GM18507 (cell line): ENCODE measurements around the gene ARID1B.
"Not testable (repeated sequence)": the region's sequence is repeated elsewhere in the genome, so short reads cannot be mapped to it uniquely, and the experiment has no call there.

Source experiments
- DNase-seq: peaks from one replicate; pipeline ENCODE4 v3.0.0; 2011; ENCODE audit warnings: low read depth; ENCODE audit not compliant: insufficient read length; ENCODE audit errors: extremely low spot score
- FAIRE-seq: peaks from 2 replicates; lab custom pipeline; 2011; peaks lifted over from hg19 to GRCh38; lab: Jason Lieb, UNC

ARID1B gene

DNA sequence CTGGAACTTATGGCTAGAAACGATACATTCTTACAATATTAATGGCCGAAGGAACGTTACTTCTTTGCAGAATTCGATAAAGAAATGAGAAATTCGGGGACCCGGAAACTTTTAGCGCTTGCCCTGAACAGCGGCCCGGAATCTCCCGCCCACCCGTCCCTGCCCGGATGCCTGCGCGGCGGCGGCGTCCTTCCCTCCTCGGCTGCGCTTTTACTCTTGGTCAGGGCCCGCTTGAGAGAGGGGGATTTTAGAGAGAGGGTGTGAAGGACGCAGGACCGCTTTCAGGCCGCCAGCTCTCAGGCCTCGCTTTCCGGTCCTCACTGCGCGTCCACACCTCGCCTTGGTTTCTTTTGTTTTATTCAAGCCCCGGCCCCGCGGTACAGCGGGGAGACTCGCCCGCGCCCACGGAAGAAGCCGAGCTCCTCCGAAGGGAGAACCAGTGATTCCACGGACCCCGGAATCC, 243.7 kb downstream of the ARID1B start:
- no peak for FAIRE-seq
- DNase-seq: peak; percentile 54

DNA sequence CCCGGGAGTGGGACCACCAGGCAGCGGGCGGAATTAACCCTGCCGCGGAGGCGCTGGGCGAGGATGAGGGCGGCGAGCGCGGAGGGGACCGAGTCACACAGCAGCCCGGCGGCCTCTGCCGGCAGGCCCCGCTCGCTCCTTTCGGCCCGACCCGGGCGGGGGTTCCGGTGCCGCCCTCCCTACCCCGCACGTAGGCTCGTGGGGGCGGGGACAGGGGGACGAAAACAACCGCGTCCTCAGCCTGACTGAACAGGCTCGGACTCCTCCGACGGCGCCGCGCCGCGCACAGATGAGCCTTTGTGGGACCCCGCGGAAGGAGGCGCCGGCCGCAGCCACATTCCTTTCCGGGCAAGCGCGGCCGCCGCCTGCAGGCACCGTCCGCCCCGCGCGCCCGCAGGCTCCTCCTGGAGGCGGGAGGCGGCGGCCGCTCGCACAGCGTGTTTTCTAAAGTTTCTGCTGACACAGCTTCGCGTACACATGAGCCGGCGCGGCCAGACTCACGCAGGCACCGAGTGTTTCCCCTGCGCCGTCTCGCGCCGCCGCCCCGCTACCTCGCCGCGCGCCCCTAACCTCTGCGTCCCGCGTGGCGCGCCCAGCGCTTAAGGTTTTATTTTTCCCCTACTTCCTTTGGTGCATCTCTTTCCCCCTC, 244.3 kb downstream of the ARID1B start:
- FAIRE-seq (peak; percentile 89), DNase-seq (peak; percentile 67)

DNA sequence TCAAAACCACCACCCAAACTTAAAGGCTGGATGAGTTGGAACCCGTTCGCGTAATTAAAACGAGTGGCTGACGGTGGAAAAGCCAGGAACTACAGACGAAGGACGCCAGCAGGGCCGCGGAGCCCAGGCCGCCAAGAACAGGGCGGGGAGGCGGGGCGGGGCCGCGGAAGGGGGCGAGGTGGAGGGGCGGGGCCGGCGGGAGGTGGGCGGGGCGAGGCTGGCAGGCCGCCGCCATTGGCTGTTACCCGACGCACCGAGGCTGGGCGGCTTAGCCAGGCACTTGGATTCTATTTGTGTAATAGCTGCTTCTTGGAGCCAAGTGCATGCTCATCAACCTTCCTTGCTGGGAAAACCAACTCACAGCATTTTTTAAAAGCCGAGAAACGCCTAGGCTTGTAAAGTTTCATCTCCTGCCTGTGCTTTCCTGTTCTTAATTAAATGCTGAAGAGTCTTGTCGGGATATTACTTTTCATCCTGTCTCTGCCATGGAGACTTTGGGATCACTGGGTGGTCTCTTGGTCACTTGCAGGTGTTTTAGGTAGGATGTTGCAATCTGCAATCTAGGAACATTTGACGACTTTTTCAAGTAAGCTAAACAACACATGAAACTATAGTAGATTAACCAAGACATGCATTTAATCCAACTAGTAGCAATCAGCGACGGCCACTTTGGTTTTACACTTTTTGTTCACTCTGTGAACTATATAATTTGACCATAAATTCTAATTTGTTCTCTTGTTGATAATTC, 245.0 kb downstream of the ARID1B start:
- DNase-seq: peak; percentile 83
- FAIRE-seq: peak; percentile 62

DNA sequence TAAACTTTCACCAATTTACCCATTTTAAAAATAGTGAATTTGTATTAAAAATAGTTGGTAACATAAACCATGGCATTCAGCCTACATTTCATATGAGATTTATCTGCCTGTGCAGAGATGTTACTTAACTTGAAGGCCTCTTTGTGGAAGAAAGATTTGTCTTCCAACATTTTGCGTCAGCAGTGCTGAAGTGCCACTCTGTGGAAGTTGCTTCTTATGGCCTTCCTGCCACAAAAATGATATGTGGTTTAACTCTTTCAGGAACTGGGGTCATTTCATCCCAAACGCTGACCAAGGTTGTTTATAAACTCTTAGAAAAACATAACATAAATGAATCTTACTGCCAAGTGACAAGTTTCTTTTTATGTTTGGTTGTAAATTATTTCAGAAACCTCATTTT, 246.8 kb downstream of the ARID1B start:
- FAIRE-seq (no peak), DNase-seq (no peak)

DNA sequence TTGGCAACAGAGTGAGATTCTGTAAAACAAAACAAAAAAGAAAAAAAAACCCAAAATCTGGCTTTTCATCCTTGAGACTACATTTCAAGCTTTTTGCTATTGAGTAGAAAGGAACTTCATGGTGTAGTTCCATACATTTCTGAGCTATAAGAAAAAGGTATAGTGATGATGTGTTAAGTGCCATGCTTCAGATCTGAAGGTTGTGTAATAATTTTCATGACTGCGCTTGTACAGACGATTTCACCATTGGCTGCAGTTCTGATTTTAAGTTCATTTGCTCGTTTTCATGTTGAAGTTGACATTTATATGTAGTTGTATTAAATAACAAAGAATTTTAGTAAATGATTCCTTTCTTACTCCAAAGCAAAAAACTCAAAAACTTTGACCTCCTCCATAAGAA, 247.6 kb downstream of the ARID1B start:
- DNase-seq (no peak), FAIRE-seq (no peak)

DNA sequence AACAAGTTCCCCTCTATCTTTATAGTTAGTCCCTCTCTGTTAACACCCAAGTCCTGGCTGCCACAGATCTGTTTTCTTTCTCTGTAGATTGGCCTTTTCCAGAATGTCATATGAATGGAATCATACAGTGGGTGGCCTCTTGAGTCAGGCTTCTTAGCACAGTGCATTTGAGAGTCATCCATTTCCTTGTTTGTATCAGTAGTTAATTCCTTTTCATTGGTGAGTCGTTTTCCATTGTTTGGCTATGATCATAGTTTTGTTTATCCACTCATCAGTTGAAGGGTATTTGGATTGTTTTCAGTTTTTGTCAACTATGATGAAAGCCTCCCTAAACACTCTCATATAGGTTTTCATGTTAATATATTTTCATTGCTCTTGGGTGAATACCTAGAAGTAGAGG, 248.3 kb downstream of the ARID1B start:
- FAIRE-seq: no peak
- DNase-seq: no peak

DNA sequence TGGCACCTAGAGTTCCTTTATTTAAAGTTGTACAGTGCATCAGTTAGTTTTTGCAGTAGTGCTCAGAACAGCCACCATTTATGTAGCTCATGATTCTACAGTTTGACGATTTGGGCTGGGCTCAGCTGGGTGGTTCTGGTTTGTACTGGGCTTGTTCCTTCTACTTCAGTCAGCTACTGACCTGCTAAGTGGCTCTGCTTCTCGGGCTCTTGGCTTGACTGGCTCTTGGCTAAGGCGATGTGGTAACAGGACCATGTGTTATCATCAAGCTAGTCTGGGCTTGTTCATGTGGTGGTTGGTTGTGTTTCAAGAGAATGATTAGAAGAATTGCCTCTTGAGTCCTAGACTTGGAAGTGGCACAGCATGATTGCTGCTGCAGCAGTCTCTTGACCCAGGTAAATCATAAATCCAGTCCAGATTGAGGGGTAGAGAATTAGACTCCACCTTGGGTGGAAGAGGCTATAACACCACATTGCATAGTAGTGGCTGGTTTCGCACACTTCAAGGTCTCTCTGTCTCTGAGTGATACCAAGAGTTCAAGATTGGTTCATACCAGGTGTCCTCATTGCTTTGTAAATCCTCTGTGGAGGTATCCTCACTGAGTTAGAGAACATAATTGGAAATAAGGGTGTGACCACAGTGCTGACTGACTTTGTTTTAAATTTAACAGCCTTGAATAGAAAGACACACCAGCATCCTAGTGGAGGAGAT, 253.0 kb downstream of the ARID1B start:
- peak; percentile 78 for FAIRE-seq

DNA sequence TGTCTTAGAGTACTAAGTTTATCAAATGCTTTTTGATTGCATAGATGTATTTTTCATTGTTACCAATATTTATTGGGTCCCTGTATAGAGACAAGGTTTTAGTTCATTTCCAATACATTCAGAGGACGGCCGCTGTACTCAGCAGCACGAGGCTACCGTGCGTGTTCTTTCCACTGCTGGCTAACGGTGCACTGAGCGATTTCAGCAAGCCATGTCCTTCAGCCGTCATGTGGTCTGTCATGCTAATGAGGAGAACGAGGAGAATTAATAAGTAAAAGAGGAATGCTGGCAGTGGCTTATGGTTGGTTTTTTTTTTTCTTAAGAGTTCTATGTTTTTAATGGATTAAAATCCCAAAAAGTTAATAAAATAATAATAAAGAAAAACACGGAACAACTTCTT, 253.6 kb downstream of the ARID1B start:
- FAIRE-seq (no peak), DNase-seq (no peak)

More for the DNA sequence above, 253.0 kb downstream of the ARID1B start:
- DNase-seq: no peak

DNA sequence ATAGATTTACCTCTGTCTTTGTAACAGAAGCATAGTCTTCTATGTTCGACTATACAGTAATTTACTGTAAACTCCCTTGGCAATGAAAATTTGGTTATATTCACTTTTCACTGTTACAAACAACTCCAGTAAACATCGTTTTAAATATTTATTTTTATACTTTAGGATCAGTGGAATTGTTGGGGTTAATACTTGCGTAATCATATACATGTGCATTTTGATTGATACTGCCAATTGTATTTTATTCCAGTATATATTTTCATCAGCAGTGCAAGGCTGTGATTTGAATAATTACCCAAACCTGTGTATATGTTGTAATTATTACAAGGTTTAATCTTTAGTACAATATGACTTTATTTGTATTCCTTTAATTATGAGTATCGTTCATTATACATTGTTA, 255.7 kb downstream of the ARID1B start:
- DNase-seq (no peak), FAIRE-seq (no peak)

DNA sequence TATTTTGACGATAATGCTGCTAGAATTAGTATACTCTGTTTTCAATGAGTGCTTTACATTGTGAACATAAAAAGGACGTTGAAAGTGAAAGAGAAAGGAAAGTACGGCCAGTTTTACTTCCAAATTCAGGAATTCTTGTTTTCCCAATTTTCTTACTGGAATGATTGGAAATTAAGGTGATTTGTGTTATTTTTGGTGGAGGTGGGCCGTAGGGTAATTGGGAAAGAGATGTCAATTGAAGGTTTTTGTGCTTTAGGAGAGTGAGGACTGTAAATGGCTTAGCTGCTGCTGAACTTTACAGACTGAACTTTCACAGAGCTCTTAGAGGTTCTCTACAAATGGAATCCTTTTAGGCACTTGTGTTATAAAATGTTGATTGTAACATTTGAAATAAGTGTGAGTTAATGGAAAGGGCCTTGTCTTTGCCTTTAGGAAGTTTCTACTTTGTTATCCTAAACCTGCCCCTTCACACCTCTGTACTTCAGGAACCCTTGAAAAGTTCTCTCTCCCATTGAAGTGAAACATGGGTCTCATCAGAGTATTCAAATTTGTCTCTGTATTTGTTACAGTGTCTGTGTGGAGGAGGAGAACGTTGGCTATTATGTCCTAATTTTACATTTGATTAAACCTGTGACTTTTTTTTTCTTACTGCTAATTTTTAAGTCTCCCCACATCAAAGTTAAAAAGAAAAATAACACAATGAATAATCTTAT, 256.4 kb downstream of the ARID1B start:
- FAIRE-seq (peak; percentile 51), DNase-seq (no peak)

DNA sequence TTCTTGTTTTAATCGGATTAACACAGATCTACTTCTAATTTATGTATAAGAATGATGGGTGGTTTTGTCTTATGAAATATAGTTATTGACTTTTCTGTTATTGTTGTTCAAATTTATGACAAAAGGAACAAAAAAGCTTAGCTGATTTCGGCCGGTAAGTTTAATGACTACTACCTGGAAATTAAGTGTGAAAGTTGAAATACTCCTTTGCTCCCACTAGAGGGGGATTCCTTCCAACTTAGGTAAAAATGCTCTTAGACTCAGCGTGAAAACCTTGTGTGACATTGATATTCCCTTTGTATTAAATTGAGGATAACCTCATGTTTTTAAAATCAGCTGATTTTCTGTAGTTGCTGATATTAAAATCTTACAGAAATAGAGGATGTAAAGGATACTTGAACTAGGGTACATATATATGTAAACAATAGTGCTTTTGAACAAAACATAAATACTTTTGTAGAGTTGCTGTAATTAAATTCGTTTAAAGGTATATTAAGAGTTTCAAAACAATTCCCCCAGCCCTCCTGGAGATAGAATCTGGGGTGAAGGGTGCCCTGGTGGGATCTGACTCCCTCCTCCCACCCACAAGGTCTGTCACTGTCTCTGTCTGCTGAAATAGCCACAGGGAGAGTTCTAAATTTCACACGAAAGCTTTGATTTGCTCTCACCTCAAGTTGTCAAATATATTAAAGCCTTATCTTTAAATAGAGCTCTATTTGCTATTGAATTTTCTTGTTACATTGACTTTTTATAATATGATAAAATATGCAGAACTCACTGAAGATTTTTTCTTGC, 257.5 kb downstream of the ARID1B start:
- FAIRE-seq: peak; percentile 66
- DNase-seq: no peak

DNA sequence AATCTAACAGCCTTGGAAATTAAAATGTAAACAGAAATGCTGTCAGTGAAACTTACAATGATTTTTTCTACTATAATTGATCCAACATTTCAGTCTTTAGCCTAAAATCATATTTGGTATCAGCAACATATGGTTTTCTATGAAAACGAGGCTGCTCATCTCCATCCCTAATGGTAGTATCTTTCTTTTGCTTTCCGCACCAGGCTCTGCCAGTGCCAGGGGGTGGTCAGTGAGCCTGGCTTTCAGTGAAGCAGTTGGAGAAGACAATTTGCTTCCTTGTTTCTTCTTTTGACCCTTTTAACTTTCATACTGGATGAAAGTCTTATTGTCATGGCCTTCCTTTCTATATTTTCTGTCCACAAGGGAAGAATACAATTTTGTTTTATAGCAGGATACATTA, 258.4 kb downstream of the ARID1B start:
- FAIRE-seq (no peak), DNase-seq (no peak)

DNA sequence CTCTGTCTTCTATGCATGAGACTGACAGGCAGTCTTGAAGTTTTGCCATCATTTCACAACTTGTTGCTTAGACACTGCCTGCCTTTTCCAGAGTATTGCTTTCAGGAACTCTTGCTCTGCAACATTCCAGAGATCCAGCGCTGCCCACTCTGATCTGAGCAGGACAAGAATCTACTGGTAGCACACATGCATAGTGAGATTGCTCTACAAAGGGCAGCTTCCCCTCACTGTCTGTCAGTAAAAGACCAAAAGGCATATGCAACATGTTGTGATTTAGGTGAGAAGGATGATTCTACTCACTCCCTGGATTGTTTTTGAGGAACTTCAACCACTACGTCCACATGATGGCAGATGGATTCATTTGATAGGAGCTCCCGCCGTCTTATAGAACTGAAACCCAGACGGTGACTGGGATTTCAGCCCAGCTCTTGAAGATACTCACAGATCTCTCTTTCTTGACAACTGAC, 259.1 kb downstream of the ARID1B start:
- no peak for DNase-seq
- no peak for FAIRE-seq

DNA sequence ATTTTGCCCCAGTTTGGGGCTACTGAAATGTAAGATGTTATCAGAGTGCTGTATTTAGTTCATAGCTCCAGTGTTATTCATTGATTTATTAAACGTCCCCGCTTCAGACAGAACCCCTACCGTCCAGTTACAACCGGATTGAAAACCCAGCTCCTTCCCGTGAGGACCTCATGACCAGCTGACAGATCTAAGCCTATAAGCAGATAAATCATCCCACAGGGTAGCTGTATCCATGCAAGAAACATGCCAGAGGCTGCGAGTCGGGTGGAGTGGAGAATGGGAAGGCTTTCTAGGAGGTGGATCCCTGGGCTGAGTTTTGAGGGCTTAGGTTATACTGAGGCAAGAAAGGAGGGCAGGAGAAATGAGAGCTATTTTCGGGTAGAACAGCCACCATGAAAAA, 260.0 kb downstream of the ARID1B start:
- DNase-seq: no peak
- no peak for FAIRE-seq

DNA sequence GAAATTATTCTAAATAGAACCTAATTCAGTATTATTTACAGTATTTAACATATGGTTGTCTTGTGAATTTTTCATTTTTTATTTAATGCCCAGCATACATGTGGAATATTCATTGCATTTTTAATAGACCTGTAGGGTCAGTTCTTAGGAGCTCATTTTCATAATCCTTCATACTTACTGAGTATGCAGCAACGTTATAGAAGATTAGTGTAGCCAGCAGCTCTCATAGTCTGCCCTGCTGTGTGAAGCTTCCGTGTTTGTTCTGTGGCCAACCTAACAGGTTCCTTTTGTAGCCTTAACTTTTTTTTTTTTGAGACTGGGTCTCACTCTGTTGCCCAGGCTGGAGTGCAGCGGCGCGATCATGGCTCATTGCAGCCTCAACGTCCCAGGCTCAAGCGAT, 261.4 kb downstream of the ARID1B start:
- FAIRE-seq: no peak

DNA sequence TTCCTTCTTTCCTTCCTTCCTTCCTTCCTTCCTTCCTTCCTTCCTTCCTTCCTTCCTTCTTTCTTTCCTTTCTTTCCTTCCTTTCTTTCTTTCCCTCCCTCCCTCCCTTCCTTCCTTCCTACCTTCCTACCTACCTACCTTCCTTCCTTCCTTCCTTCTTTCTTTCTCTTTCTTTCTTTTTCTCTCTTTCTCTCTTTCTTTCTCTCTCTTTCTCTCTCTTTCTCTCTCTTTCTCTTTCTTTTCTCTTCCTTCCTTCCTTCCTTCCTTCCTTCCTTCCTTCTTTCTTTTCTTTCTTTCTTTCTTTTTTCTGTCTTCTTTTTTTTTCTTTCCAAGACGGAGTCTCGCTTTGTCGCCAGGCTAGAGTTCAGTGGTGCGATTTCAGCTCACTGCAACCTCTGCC, 262.5 kb downstream of the ARID1B start:
- FAIRE-seq: not testable (repeated sequence)

More for the DNA sequence above, 261.4 kb downstream of the ARID1B start:
- DNase-seq: no peak

DNA sequence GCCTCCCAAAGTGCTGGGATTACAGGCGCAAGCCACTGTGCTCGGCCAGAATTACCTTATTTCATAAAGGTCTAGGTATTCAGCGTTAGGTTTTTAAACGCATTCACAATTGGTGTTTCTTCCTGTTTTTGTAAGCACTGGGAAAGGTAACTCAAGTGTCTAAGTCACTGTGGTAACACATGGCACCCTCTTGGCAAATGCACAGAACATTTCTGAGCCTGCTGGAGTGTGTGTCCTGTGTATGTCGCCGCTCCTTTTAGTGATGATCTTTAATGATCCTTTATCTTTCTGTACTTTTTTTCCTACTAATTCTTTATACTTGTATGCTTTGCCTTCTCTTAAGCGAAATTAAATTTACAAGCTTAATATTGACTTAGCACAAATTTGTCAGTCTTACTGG, 263.0 kb downstream of the ARID1B start:
- DNase-seq: no peak
- FAIRE-seq: no peak

More for the DNA sequence above, 262.5 kb downstream of the ARID1B start:
- not testable (repeated sequence) for DNase-seq

DNA sequence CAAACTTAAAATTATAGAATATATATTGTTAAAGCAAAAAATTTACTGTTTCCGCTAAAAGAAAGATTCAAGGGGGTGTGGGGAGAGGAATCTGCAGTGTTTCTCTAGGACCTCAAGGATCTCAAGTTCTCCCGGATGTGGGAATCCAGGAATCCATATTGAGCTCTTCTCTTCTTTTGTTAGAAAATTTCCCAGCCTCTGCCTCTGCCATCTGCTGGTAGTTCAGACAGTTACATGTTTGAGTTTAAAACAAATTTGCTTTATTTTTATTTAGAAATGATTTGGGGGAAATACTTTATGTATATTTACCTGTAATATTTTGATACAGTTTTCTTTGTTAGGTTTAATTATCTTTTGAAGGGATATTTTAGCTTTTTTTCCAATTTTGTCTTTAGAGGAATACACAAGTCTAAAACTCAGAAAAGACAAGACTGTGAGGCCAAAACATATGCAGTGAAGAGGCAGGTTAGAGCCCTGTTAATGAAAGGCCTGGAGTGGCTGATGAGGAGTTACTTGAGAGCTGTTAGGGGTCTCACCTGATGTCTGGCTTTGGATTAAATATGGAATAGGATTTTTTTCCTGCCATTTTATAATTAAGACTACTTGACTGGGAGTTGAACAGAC, 268.8 kb downstream of the ARID1B start:
- FAIRE-seq (no peak), DNase-seq (no peak)

DNA sequence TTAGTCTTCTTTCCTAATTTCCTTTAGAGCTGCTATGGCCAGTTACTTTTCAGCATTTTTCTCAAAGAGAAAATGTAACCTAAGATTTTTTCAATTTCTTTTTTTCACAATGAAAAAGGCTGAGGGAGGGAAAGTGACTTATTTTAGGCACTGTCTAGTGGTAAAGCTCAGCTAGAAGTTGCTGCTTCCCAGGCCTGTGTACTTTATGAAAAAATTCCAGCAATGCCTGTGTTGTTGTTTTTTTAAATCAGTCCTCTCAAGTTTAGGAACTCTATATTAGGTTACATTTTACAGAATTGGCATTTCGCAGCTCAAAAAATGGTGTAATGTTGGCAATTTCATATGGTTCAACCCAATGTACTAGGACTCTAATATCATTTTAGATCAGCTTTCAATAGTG, 269.6 kb downstream of the ARID1B start:
- no peak for FAIRE-seq

More for the DNA sequence above, 269.6 kb downstream of the ARID1B start:
- no peak for DNase-seq
